Stimulated activated CD4-positive, alpha-beta T cell treated with anti-CD3 and anti-CD28 coated beads, Interleukin-4, amount 100 ng/mL, for 4 hours (primary cell): ENCODE results near the gene ANKRD39.

Source experiments
- DNase-seq, 2 experiments: peaks; one replicate each; pipeline ENCODE4 v3.0.0-alpha.2; 2020

Gene ANKRD39

GRCh38 chr2:96885432-96886347 lies 27.9 kb upstream of the ANKRD39 start:
- no peak for DNase-seq

GRCh38 chr2:96884299-96885094 lies 26.7 kb upstream of the ANKRD39 start:
- no peak for DNase-seq

GRCh38 chr2:96883306-96883705 lies 25.5 kb upstream of the ANKRD39 start:
- DNase-seq = no peak

GRCh38 chr2:96882906-96883305 lies 25.1 kb upstream of the ANKRD39 start:
- no peak for DNase-seq

GRCh38 chr2:96882230-96882629 lies 24.4 kb upstream of the ANKRD39 start:
- no peak for DNase-seq

GRCh38 chr2:96881349-96882195 lies 23.8 kb upstream of the ANKRD39 start:
- no peak for DNase-seq

- no peak for DNase-seq
Measured at GRCh38 chr2:96880891-96881273, 23.1 kb upstream of the ANKRD39 start.

GRCh38 chr2:96879545-96880040 lies 21.8 kb upstream of the ANKRD39 start:
- DNase-seq = no peak

- no peak for DNase-seq
Measured at GRCh38 chr2:96878796-96879544, 21.2 kb upstream of the ANKRD39 start.

GRCh38 chr2:96878171-96878570 lies 20.4 kb upstream of the ANKRD39 start:
- no peak for DNase-seq

GRCh38 chr2:96877631-96878092 lies 19.8 kb upstream of the ANKRD39 start:
- no peak for DNase-seq

- DNase-seq = no peak
Measured at GRCh38 chr2:96877042-96877451, 19.2 kb upstream of the ANKRD39 start.

GRCh38 chr2:96876269-96877041 lies 18.6 kb upstream of the ANKRD39 start:
- DNase-seq = no peak

- DNase-seq = no peak
Measured at GRCh38 chr2:96875498-96876268, 17.9 kb upstream of the ANKRD39 start.

GRCh38 chr2:96874198-96874831 lies 16.5 kb upstream of the ANKRD39 start:
- no peak for DNase-seq

GRCh38 chr2:96873651-96874096 lies 15.9 kb upstream of the ANKRD39 start:
- no peak for DNase-seq

GRCh38 chr2:96872591-96873349 lies 15.0 kb upstream of the ANKRD39 start:
- DNase-seq = no peak

GRCh38 chr2:96870626-96871255 lies 12.9 kb upstream of the ANKRD39 start:
- peak; percentile 38 to 63 for DNase-seq
